ENCODE results near the gene PRKCE. TPM values are rescaled to one million over a fixed set of nuclear protein-coding genes. Genes with fewer than 3 reads are reported as not detected.

Gene PRKCE
- total and polyA plus RNA-seq, 7 donors: 3.0 to 22.8 (median 16.1) TPM

- ATAC-seq (no peak), DNase-seq (no peak)
- WGBS, 3 donors: 82 to 94% (median 93%) methylated on average over 3 of the region's 3 CpGs
- no peak overlapping the region for H3K27ac ChIP-seq
- H3K4me1 ChIP-seq: no peaks in the 10 kb centered on the region
- intact Hi-C loops (cut with DNase I): no loop called here
- no peaks in the 10 kb centered on the region for H3K9me3 ChIP-seq
- H3K4me3 ChIP-seq: no peak overlapping the region
- TF ChIP-seq CTCF (IDR thresholded peaks at IDR 0.05): no peak
- no peaks in the 10 kb centered on the region for H3K36me3 ChIP-seq (ENCODE audit: insufficient read depth in 1 of 2, low read depth in 1 of 2)
- no peaks in the 10 kb centered on the region for H3K27me3 ChIP-seq (ENCODE audit: insufficient read depth in 3 of 3, low read length in 2 of 3)
These were observed 193.5 kb downstream of the PRKCE start for GRCh38 chr2:45844796-45845457.

GRCh38 chr2:45845566-45845965, 194.1 kb downstream of the PRKCE start:
- Histone ChIP-seq H3K27ac (no peak overlapping the region), H3K4me3 (no peak overlapping the region), H3K4me1 (no peaks in the 10 kb centered on the region), H3K27me3 (ENCODE audit: insufficient read depth in 3 of 3, low read length in 2 of 3) (no peaks in the 10 kb centered on the region), H3K36me3 (ENCODE audit: insufficient read depth in 1 of 2, low read depth in 1 of 2) (no peaks in the 10 kb centered on the region), H3K9me3 (no peaks in the 10 kb centered on the region)
- WGBS, 3 donors: 82 to 86% (median 86%) methylated on average over 6 of the region's 6 CpGs
- ATAC-seq: no peak
- intact Hi-C loops (cut with DNase I): no loop called here
- no peak for TF ChIP-seq CTCF (IDR thresholded peaks at IDR 0.05)
- DNase-seq: no peak

- intact Hi-C loops (cut with DNase I): no loop called here
- Histone ChIP-seq H3K4me3 (no peak overlapping the region), H3K27me3 (ENCODE audit: insufficient read depth in 3 of 3, low read length in 2 of 3) (no peaks in the 10 kb centered on the region), H3K36me3 (ENCODE audit: insufficient read depth in 1 of 2, low read depth in 1 of 2) (no peaks in the 10 kb centered on the region), H3K9me3 (no peaks in the 10 kb centered on the region), H3K4me1 (no peaks in the 10 kb centered on the region), H3K27ac (no peak overlapping the region)
- TF ChIP-seq CTCF (IDR thresholded peaks at IDR 0.05): no peak
- DNase-seq: no peak
- 86 to 91% (median 89%) methylated on average over 7 of the region's 7 CpGs for WGBS, 3 donors
- no peak for ATAC-seq
These were observed 198.2 kb downstream of the PRKCE start for GRCh38 chr2:45849491-45850283.

- Histone ChIP-seq H3K27me3 (ENCODE audit: insufficient read depth in 3 of 3, low read length in 2 of 3) (no peaks in the 10 kb centered on the region), H3K27ac (no peak overlapping the region), H3K9me3 (no peaks in the 10 kb centered on the region), H3K4me3 (no peak overlapping the region), H3K36me3 (ENCODE audit: insufficient read depth in 1 of 2, low read depth in 1 of 2) (no peaks in the 10 kb centered on the region), H3K4me1 (no peaks in the 10 kb centered on the region)
- intact Hi-C loops (cut with DNase I): no loop called here
- no peak for TF ChIP-seq CTCF (IDR thresholded peaks at IDR 0.05)
- ATAC-seq (no peak), DNase-seq (no peak)
- 90 to 92% (median 92%) methylated on average over 2 of the region's 2 CpGs for WGBS, 3 donors
These were observed 199.1 kb downstream of the PRKCE start for GRCh38 chr2:45850558-45850957.

Measured in psoas muscle (tissue), 8 donors.